ENCODE data around the gene AP4M1. TPM values are rescaled to one million over a fixed set of nuclear protein-coding genes. Genes with fewer than 3 reads are reported as not detected.
"Not testable (repeated sequence)": the region's sequence is repeated elsewhere in the genome, so short reads cannot be mapped to it uniquely, and the experiment has no call there.

The AP4M1 gene
- total RNA-seq, 3 donors from 2014 or later = 18.0 to 30.9 (median 23.9) TPM

DNA sequence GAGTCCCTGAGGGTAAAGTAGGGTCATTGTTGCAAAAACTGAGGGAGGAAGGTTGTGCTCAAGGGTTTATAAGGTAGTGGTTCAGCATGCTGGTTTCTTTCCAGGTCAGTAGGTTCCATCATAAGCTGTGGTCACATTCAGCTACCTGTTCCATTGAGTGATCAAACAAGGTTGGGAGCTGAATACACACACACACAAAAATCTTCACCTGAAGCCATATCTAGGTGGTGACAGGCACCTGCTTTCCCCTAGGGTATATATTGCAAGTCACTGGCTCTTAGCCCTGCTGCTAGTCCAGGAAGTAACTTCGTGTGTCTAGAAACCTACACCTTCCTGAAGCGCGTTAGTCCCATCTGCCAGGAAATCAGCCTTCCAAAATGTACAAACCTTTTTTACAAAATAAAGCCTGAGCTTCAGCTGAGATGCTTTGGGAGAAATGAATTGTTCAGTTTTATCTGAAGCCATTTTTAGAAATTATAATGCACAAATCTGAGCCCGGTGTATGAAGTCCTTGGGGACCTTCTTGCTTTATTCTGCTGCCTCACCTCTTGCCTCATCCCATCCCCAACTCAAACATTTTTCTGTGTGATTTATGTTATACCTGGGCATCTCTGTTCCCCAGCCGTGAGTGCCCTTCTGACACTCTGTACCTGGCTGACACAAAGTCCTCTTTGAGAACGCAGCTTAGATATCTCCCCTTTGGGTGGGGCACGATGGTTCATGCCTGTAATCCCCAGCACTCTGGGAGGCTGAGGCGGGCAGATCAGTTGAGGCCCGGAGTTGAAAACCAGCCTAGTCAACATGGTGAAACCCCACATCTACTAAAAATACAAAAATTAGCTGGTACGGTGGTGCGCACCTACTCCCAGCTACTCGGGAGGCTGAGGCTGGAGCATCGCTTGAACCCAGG lies 36.7 kb downstream of the AP4M1 start:
- ATAC-seq = peak; percentile 70
- Histone ChIP-seq H3K9me3 (no peaks in the 10 kb centered on the region), H3K36me3 (ENCODE audit: low read depth) (no peaks in the 10 kb centered on the region), H3K4me3 (no peak overlapping the region), H3K4me1 (ENCODE audit: low read depth) (peaks cover 10% of the 10 kb centered on the region)
- DNase-seq = peak in 1 of 3 donors; percentile 27
- TF ChIP-seq, protein P1, sequence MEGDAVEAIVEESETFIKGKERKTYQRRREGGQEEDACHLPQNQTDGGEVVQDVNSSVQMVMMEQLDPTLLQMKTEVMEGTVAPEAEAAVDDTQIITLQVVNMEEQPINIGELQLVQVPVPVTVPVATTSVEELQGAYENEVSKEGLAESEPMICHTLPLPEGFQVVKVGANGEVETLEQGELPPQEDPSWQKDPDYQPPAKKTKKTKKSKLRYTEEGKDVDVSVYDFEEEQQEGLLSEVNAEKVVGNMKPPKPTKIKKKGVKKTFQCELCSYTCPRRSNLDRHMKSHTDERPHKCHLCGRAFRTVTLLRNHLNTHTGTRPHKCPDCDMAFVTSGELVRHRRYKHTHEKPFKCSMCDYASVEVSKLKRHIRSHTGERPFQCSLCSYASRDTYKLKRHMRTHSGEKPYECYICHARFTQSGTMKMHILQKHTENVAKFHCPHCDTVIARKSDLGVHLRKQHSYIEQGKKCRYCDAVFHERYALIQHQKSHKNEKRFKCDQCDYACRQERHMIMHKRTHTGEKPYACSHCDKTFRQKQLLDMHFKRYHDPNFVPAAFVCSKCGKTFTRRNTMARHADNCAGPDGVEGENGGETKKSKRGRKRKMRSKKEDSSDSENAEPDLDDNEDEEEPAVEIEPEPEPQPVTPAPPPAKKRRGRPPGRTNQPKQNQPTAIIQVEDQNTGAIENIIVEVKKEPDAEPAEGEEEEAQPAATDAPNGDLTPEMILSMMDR (IDR thresholded peaks at IDR 0.05) = no peak
- intact Hi-C loops (cut with DNase I, micrococcal nuclease) = loop anchor here in 1 of 2 donors (10.0 kb wide), 1 partner anchor 77 kb away; the partner anchor contains the start of gene PVRIG

DNA sequence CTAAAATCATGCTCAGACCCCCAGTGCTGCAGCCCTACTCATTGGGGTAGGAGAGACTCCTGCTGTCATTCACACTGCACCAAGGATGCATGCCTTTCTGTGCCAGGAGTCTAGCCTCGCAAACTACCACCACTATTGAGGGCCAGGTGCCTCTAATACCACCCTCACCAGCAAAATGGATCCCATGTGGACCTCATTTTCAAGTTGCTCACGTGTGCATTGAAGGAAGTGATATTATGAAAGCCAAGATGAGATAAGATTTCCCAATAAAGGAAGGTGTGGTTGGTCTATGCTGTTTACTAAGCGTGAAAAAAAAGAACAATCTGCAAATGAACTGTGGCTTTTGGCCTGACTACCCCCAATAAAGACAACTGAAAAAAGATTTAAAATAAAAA lies 40.1 kb downstream of the AP4M1 start:
- TF ChIP-seq, protein P1 (IDR thresholded peaks at IDR 0.05) = no peak
- intact Hi-C loops (cut with DNase I, micrococcal nuclease) = no loop called here
- H3K4me1 ChIP-seq (ENCODE audit: low read depth) = peaks cover 5% of the 10 kb centered on the region
- no peaks in the 10 kb centered on the region for H3K9me3 ChIP-seq
- no peaks in the 10 kb centered on the region for H3K36me3 ChIP-seq (ENCODE audit: low read depth)
- DNase-seq = peak in 1 of 3 donors; percentile 13
- ATAC-seq = peak; percentile 92
- no peak overlapping the region for H3K4me3 ChIP-seq

GRCh38 chr7:100142461-100142860 lies 41.0 kb downstream of the AP4M1 start:
- intact Hi-C loops (cut with DNase I, micrococcal nuclease) = no loop called here
- TF ChIP-seq, protein P1 (IDR thresholded peaks at IDR 0.05) = no peak
- no peak overlapping the region for H3K4me3 ChIP-seq
- H3K36me3 ChIP-seq (ENCODE audit: low read depth) = no peaks in the 10 kb centered on the region
- ATAC-seq = no peak
- DNase-seq = no peak
- H3K4me1 ChIP-seq (ENCODE audit: low read depth) = peaks cover 4% of the 10 kb centered on the region
- no peaks in the 10 kb centered on the region for H3K9me3 ChIP-seq

DNA sequence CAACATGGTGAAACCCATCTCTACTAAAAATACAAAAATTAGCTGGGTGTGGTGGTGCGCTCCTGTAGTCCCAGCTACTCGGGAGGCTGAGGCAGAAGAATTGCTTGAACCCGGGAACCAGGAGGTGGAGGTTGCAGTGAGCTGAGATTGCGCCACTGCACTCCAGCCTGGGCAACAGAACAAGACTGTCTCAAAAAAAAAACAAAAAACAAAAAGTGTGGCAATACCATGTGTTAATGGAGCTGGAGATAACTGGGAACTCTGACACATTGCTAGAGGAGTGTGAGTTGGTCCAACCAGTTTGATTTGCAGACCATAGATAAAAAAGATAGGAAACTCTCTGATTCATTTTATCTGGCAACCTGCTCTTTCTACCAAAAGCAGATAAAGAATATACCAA lies 44.9 kb downstream of the AP4M1 start:
- DNase-seq; H3K4me3 ChIP-seq; ATAC-seq; intact Hi-C loops (cut with DNase I, micrococcal nuclease); H3K9me3 ChIP-seq; H3K36me3 ChIP-seq (ENCODE audit: low read depth): not testable (repeated sequence)
- H3K4me1 ChIP-seq (ENCODE audit: low read depth) = peaks cover 26% of the 10 kb centered on the region

DNA sequence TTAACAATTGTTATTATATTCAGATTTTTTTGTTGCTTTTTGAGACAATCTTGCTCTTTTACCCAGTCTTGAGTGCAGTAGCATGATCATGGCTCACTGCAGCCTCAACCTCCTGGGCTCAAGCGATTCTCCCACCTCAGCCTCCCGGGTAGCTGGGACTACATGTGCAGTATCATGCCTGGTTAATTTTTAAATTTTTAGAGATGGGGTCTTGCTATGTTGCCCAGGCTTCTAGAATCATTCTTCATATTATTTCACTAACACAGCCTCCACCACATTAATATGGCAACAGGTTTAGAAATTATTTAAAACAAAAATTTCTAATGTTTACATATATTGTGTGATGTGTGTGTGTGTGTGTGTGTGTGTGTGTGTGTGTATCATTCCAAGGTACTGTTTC lies 45.8 kb downstream of the AP4M1 start:
- peaks cover 4% of the 10 kb centered on the region for H3K36me3 ChIP-seq (ENCODE audit: low read depth)
- intact Hi-C loops (cut with DNase I, micrococcal nuclease) = no loop called here
- no peak for ATAC-seq

GRCh38 chr7:100148225-100148558 lies 46.7 kb downstream of the AP4M1 start:
- H3K4me1 ChIP-seq (ENCODE audit: low read depth) = peaks cover 39% of the 10 kb centered on the region
- no peak overlapping the region for H3K4me3 ChIP-seq
- ATAC-seq = no peak

More for the DNA sequence above, 45.8 kb downstream of the AP4M1 start:
- Histone ChIP-seq H3K9me3 (no peaks in the 10 kb centered on the region), H3K4me1 (ENCODE audit: low read depth) (peaks cover 31% of the 10 kb centered on the region), H3K4me3 (no peak overlapping the region)
- no peak for DNase-seq
- TF ChIP-seq, protein P1 (IDR thresholded peaks at IDR 0.05) = no peak

More at GRCh38 chr7:100148225-100148558, 46.7 kb downstream of the AP4M1 start:
- DNase-seq = no peak
- TF ChIP-seq, protein P1 (IDR thresholded peaks at IDR 0.05) = no peak
- H3K9me3 ChIP-seq = no peaks in the 10 kb centered on the region
- intact Hi-C loops (cut with DNase I, micrococcal nuclease) = no loop called here
- peaks cover 4% of the 10 kb centered on the region for H3K36me3 ChIP-seq (ENCODE audit: low read depth)

Data from mucosa of descending colon (tissue), 3 donors.